ENCODE measurements around the gene ANO2.

ANO2 gene

DNA sequence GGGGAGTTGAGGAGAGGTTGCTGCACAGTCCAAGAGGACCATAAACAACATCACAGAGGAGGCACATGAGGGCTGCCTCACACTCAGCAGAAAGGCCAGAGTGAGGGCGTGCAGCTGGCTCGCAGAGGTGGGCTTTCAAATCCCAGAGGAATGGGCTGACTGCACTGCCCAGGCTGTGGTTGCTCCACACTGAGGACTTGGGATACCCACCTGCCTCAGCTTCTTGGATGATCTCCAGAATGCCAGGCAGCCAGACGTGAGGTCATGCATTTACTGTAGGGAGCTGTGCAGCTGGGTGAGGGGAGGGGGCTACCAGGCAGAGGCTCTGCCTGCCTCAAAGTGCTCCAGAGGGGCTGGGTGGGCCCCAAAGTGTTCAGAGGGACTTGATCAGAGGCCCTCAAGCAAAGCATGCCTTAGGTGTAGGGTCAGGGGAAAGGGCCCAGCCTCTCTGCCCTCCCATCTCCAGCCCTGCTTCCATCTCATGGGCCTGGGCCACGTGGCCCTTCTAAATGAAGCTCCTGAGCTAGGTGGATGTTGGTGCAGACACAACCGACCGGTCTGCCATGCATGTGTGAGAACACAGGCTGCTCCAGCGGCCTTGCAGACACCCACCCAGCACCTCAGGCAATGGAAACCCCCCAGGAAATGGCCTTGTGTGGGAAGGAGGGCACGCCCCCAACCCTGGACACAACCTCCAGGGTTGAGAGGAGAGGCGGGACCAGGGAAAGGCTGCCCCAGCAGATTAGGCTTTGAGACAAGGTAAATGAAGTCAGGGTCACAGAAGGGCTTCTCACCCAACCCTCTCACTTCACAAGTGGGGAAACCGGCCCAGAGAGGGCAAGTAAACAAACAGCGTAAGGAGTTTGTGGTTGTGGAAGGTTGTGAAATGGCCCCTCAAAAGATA, 422.4 kb downstream of the ANO2 start:
- no peak for ATAC-seq
- TF ChIP-seq SNAI2 (CRISPR knock-in tag; IDR thresholded peaks at IDR 0.05) (no peak), ZFP3 (CRISPR knock-in tag; IDR thresholded peaks at IDR 0.05) (no peak), ZNF565 (CRISPR knock-in tag; conservative IDR thresholded peaks at IDR 0.05; ENCODE audit: low read depth) (no peak), BACH2 (CRISPR knock-in tag; IDR thresholded peaks at IDR 0.05; ENCODE audit: borderline replicate concordance) (no peak), ZNF70 (CRISPR knock-in tag; IDR thresholded peaks at IDR 0.05) (no peak), CSDC2 (CRISPR knock-in tag; IDR thresholded peaks at IDR 0.05) (no peak), ISL1 (CRISPR knock-in tag; IDR thresholded peaks at IDR 0.05) (no peak), PPARA (CRISPR knock-in tag; IDR thresholded peaks at IDR 0.05; ENCODE audit: borderline replicate concordance) (no peak)
- TF ChIP-seq, protein P1, sequence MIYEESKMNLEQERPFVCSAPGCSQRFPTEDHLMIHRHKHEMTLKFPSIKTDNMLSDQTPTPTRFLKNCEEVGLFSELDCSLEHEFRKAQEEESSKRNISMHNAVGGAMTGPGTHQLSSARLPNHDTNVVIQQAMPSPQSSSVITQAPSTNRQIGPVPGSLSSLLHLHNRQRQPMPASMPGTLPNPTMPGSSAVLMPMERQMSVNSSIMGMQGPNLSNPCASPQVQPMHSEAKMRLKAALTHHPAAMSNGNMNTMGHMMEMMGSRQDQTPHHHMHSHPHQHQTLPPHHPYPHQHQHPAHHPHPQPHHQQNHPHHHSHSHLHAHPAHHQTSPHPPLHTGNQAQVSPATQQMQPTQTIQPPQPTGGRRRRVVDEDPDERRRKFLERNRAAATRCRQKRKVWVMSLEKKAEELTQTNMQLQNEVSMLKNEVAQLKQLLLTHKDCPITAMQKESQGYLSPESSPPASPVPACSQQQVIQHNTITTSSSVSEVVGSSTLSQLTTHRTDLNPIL (CRISPR knock-in tag; IDR thresholded peaks at IDR 0.05; ENCODE audit: low read depth), result no peak

DNA sequence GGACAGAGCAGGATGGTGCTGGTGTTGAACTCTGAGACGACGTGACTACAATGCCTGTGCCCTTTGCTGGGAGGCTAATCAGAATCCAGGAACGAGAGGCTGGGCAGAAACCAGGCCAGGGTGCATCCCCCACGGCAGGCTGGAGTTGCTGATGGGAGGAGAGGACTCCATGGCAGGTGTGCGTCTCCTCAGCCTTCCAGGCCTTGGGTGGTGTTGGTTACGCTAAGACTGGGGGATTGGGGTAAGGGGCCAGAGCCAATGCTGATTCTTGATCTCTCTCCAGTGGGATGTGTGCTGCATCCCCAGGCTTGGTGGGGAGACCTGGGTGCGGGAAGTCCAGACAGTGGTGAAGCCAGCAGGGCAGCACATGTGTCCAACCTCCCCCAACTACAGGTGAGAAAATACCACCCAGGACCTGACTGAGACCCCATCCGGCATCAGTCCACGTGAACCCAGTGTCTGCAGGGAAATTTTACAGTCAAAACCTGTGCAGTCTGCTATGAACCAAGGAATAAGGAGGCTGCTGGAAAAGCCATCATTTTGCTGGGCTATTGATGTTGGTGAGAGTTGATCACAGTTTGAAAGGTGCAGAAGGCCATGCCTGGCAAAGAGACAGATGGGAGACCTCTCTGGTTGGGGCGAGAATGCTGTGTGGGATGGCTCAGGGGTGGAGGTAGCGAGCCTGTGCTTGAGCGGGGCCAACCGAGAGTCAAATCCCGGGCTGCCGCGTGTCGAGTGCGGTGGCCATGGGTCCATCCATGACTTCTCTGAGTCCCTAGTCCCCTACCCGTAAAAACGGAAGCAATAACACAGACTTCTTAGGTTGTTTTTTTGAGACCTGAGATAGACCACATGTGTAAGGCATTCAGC, 423.4 kb downstream of the ANO2 start:
- ATAC-seq, result no peak
- TF ChIP-seq ESRRG (CRISPR knock-in tag; IDR thresholded peaks at IDR 0.05), result no peak
- TF ChIP-seq CSDC2 (CRISPR knock-in tag; IDR thresholded peaks at IDR 0.05), result no peak
- no peak for TF ChIP-seq RARB (CRISPR knock-in tag; IDR thresholded peaks at IDR 0.05)
- TF ChIP-seq ZFP30 (CRISPR knock-in tag; IDR thresholded peaks at IDR 0.05), result no peak
- TF ChIP-seq, protein P2, sequence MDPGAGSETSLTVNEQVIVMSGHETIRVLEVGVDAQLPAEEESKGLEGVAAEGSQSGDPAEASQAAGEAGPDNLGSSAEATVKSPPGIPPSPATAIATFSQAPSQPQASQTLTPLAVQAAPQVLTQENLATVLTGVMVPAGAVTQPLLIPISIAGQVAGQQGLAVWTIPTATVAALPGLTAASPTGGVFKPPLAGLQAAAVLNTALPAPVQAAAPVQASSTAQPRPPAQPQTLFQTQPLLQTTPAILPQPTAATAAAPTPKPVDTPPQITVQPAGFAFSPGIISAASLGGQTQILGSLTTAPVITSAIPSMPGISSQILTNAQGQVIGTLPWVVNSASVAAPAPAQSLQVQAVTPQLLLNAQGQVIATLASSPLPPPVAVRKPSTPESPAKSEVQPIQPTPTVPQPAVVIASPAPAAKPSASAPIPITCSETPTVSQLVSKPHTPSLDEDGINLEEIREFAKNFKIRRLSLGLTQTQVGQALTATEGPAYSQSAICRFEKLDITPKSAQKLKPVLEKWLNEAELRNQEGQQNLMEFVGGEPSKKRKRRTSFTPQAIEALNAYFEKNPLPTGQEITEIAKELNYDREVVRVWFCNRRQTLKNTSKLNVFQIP (CRISPR knock-in tag; IDR thresholded peaks at IDR 0.05; ENCODE audit: borderline replicate concordance, low read depth), result no peak
- TF ChIP-seq TCF4 (CRISPR knock-in tag; IDR thresholded peaks at IDR 0.05; ENCODE audit: borderline replicate concordance), result no peak
- no peak for TF ChIP-seq OSR1 (CRISPR knock-in tag; IDR thresholded peaks at IDR 0.05)
- no peak for TF ChIP-seq BACH2 (CRISPR knock-in tag; IDR thresholded peaks at IDR 0.05; ENCODE audit: borderline replicate concordance)

DNA sequence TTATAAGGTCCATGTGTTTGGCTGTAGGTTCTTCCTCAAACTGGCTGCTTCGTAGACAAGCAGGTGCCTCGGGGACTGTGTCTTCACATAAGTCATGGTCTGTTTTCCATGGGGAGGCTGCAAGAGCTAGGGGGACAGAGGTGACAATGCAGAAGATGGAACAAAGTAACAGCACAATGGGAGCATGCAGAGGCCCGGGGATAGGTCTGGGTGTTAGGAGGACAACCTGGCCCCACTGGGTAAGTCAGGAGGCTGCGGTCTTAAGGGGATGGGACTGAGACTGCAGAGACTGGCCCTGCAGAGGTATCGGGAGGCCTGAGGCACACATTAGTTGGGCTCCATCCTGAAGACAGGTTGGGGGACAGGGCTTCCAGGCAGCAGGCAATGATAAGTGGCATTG, 424.2 kb downstream of the ANO2 start:
- ATAC-seq, result no peak
- TF ChIP-seq SNAI2 (CRISPR knock-in tag; IDR thresholded peaks at IDR 0.05) (no peak), PPARA (CRISPR knock-in tag; IDR thresholded peaks at IDR 0.05; ENCODE audit: borderline replicate concordance) (no peak), ZC3H10 (CRISPR knock-in tag; IDR thresholded peaks at IDR 0.05) (no peak), ZFP30 (CRISPR knock-in tag; IDR thresholded peaks at IDR 0.05) (no peak), TOX (CRISPR knock-in tag; IDR thresholded peaks at IDR 0.05; ENCODE audit: borderline replicate concordance) (no peak), ISL1 (CRISPR knock-in tag; IDR thresholded peaks at IDR 0.05) (no peak)

DNA sequence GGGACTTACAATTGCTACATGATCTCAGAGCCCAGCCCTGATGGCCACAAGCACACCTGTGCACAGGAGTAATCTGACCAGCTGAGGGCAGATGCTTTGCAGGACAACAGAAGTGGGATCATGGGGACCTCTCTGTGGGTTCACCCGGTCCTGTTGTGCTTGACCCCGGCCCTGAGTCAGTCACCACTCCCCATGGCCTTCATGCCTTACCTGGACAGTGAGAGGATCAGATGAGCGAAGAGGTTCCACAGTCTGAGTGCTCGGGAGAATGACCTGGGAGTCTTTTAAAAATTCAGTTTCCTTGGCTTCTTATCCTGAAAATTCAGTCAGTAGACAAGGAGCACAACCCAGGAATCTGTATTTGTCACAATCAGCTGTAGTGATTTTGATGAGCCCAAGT, 425.0 kb downstream of the ANO2 start:
- ATAC-seq, result no peak
- TF ChIP-seq, protein P3, sequence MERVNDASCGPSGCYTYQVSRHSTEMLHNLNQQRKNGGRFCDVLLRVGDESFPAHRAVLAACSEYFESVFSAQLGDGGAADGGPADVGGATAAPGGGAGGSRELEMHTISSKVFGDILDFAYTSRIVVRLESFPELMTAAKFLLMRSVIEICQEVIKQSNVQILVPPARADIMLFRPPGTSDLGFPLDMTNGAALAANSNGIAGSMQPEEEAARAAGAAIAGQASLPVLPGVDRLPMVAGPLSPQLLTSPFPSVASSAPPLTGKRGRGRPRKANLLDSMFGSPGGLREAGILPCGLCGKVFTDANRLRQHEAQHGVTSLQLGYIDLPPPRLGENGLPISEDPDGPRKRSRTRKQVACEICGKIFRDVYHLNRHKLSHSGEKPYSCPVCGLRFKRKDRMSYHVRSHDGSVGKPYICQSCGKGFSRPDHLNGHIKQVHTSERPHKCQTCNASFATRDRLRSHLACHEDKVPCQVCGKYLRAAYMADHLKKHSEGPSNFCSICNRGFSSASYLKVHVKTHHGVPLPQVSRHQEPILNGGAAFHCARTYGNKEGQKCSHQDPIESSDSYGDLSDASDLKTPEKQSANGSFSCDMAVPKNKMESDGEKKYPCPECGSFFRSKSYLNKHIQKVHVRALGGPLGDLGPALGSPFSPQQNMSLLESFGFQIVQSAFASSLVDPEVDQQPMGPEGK (CRISPR knock-in tag; IDR thresholded peaks at IDR 0.05; ENCODE audit: borderline replicate concordance), result no peak
- no peak for TF ChIP-seq ARNTL (CRISPR knock-in tag; IDR thresholded peaks at IDR 0.05; ENCODE audit: borderline replicate concordance, low read depth)
- TF ChIP-seq TCF4 (CRISPR knock-in tag; IDR thresholded peaks at IDR 0.05; ENCODE audit: borderline replicate concordance), result no peak
- TF ChIP-seq ESRRG (CRISPR knock-in tag; IDR thresholded peaks at IDR 0.05), result no peak
- TF ChIP-seq BACH2 (CRISPR knock-in tag; IDR thresholded peaks at IDR 0.05; ENCODE audit: borderline replicate concordance), result no peak
- TF ChIP-seq, protein P4, sequence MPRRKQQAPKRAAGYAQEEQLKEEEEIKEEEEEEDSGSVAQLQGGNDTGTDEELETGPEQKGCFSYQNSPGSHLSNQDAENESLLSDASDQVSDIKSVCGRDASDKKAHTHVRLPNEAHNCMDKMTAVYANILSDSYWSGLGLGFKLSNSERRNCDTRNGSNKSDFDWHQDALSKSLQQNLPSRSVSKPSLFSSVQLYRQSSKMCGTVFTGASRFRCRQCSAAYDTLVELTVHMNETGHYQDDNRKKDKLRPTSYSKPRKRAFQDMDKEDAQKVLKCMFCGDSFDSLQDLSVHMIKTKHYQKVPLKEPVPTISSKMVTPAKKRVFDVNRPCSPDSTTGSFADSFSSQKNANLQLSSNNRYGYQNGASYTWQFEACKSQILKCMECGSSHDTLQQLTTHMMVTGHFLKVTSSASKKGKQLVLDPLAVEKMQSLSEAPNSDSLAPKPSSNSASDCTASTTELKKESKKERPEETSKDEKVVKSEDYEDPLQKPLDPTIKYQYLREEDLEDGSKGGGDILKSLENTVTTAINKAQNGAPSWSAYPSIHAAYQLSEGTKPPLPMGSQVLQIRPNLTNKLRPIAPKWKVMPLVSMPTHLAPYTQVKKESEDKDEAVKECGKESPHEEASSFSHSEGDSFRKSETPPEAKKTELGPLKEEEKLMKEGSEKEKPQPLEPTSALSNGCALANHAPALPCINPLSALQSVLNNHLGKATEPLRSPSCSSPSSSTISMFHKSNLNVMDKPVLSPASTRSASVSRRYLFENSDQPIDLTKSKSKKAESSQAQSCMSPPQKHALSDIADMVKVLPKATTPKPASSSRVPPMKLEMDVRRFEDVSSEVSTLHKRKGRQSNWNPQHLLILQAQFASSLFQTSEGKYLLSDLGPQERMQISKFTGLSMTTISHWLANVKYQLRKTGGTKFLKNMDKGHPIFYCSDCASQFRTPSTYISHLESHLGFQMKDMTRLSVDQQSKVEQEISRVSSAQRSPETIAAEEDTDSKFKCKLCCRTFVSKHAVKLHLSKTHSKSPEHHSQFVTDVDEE (CRISPR knock-in tag; IDR thresholded peaks at IDR 0.05), result no peak
- TF ChIP-seq ZC3H10 (CRISPR knock-in tag; IDR thresholded peaks at IDR 0.05), result no peak
- TF ChIP-seq, protein P5, sequence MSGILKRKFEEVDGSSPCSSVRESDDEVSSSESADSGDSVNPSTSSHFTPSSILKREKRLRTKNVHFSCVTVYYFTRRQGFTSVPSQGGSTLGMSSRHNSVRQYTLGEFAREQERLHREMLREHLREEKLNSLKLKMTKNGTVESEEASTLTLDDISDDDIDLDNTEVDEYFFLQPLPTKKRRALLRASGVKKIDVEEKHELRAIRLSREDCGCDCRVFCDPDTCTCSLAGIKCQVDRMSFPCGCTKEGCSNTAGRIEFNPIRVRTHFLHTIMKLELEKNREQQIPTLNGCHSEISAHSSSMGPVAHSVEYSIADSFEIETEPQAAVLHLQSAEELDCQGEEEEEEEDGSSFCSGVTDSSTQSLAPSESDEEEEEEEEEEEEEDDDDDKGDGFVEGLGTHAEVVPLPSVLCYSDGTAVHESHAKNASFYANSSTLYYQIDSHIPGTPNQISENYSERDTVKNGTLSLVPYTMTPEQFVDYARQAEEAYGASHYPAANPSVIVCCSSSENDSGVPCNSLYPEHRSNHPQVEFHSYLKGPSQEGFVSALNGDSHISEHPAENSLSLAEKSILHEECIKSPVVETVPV (CRISPR knock-in tag; IDR thresholded peaks at IDR 0.05), result no peak
- TF ChIP-seq TOX (CRISPR knock-in tag; IDR thresholded peaks at IDR 0.05; ENCODE audit: borderline replicate concordance), result no peak
- TF ChIP-seq OSR1 (CRISPR knock-in tag; IDR thresholded peaks at IDR 0.05), result no peak
- TF ChIP-seq, protein P2 (CRISPR knock-in tag; IDR thresholded peaks at IDR 0.05; ENCODE audit: borderline replicate concordance, low read depth), result no peak
- no peak for TF ChIP-seq ZNF70 (CRISPR knock-in tag; IDR thresholded peaks at IDR 0.05)

All from SK-N-SH treated with all-trans-retinoic acid at 6 μM for 48 hours (cell line).